VCaP (cell line): ENCODE data around the gene F7.

Source experiments
- H3K27ac ChIP-seq: fragments of 450-650 bp; 2 replicates; pipeline ENCODE4 v1.5.1; 2017
- CTCF ChIP-seq: fragments of 450-650 bp; conservative IDR thresholded peaks from 2 replicates; pipeline ENCODE4 v1.5.1; 2017; ENCODE audit warnings: mild to moderate bottlenecking, moderate library complexity

Gene F7

GRCh38 chr13:113084943-113085540 lies 20.5 kb upstream of the F7 start:
- TF ChIP-seq CTCF = no peak
- no peak overlapping the region for H3K27ac ChIP-seq

- H3K27ac ChIP-seq = no peak overlapping the region
Observed at GRCh38 chr13:113086031-113086750, 19.4 kb upstream of the F7 start.

GRCh38 chr13:113086991-113087922 lies 18.3 kb upstream of the F7 start:
- no peak for TF ChIP-seq CTCF
- no peak overlapping the region for H3K27ac ChIP-seq

More at GRCh38 chr13:113086031-113086750, 19.4 kb upstream of the F7 start:
- no peak for TF ChIP-seq CTCF

GRCh38 chr13:113087923-113088690 lies 17.5 kb upstream of the F7 start:
- H3K27ac ChIP-seq = no peak overlapping the region
- no peak for TF ChIP-seq CTCF

GRCh38 chr13:113088691-113089020 lies 16.9 kb upstream of the F7 start:
- no peak overlapping the region for H3K27ac ChIP-seq
- no peak for TF ChIP-seq CTCF

- H3K27ac ChIP-seq = no peak overlapping the region
- TF ChIP-seq CTCF = no peak
Observed at GRCh38 chr13:113089693-113090414, 15.7 kb upstream of the F7 start.
